K562 (cell line): ENCODE results near the gene ZNF439. TPM values are rescaled to one million over a fixed set of nuclear protein-coding genes. Genes with fewer than 3 reads are reported as not detected.

Experiments used
- CREB5 ChIP-seq: fragments of 250-450 bp; sonication (Bioruptor Pico); IDR thresholded peaks from 2 replicates; pipeline ENCODE4 v1.5.0; 2020; ENCODE audit warnings: mild to moderate bottlenecking
- CREM ChIP-seq: IDR thresholded peaks from 2 replicates; pipeline ENCODE4 v1.6.1; 2014; ENCODE audit warnings: antibody characterized with exemption, low read depth
- DIDO1 ChIP-seq: fragments of 450-650 bp; IDR thresholded peaks from 2 replicates; pipeline ENCODE4 v1.6.1; 2016; ENCODE audit warnings: low read depth, missing biosample characterization, missing genetic modification characterization
- HMGN3 ChIP-seq: IDR thresholded peaks from 2 replicates; pipeline ENCODE4 v1.6.1; 2011; ENCODE audit warnings: borderline replicate concordance, low read depth, mild to moderate bottlenecking, mixed read lengths, low read length; ENCODE audit not compliant: insufficient read length; ENCODE audit errors: extremely low read depth
- HNRNPLL ChIP-seq: fragments of 200-400 bp; formaldehyde crosslinking; IDR thresholded peaks from 2 replicates; pipeline ENCODE4 v1.6.1; 2017; ENCODE audit warnings: low read length, low read depth, mild to moderate bottlenecking; ENCODE audit not compliant: poor library complexity, severe bottlenecking
- HNRNPUL1 ChIP-seq: fragments of 200-400 bp; formaldehyde crosslinking; IDR thresholded peaks from 2 replicates; pipeline ENCODE4 v1.6.1; 2017; ENCODE audit warnings: low read length
- KAT2B ChIP-seq: IDR thresholded peaks from one replicate; pipeline ENCODE4 v1.6.1; 2012; ENCODE audit warnings: low read depth, mild to moderate bottlenecking, control low read depth, inconsistent platforms, low read length, moderate library complexity
- LARP7 ChIP-seq: fragments of 450-650 bp; IDR thresholded peaks from 2 replicates; pipeline ENCODE4 v1.6.1; 2016
- MAFK ChIP-seq: IDR thresholded peaks from 2 replicates; pipeline ENCODE4 v1.6.1; 2011; ENCODE audit warnings: low read length, improper control_type of control experiment
- MEF2A ChIP-seq: IDR thresholded peaks from 2 replicates; pipeline ENCODE4 v1.6.1; 2011; ENCODE audit warnings: low read depth, mild to moderate bottlenecking, low read length, moderate library complexity; ENCODE audit not compliant: control insufficient read depth
- MLLT1 ChIP-seq, 2 experiments: fragments of 450-650 bp; IDR thresholded peaks; 2 replicates each; pipeline ENCODE4 v1.6.1; 2016
- MXI1 ChIP-seq: IDR thresholded peaks from 2 replicates; pipeline ENCODE4 v1.6.1; 2011; ENCODE audit warnings: low read depth, mild to moderate bottlenecking, improper control_type of control experiment, low read length
- NFRKB ChIP-seq: fragments of 450-650 bp; IDR thresholded peaks from 2 replicates; pipeline ENCODE4 v1.6.1; 2016; ENCODE audit warnings: low read depth
- OTX1 ChIP-seq: fragments of 450-650 bp; formaldehyde crosslinking; IDR thresholded peaks from 2 replicates; pipeline ENCODE4 v1.4.0; 2022; ENCODE audit warnings: mild to moderate bottlenecking
- PATZ1 ChIP-seq: fragments of 250-450 bp; sonication (Bioruptor Pico); IDR thresholded peaks from 2 replicates; pipeline ENCODE4 v1.5.0; 2020; ENCODE audit warnings: mild to moderate bottlenecking, borderline replicate concordance
- PCBP2 ChIP-seq: fragments of 200-400 bp; formaldehyde crosslinking; IDR thresholded peaks from 2 replicates; pipeline ENCODE4 v1.6.1; 2018; ENCODE audit warnings: low read length, low read depth, mild to moderate bottlenecking, moderate library complexity; ENCODE audit not compliant: poor library complexity, severe bottlenecking
- SETDB1 ChIP-seq: IDR thresholded peaks from one replicate; pipeline ENCODE4 v1.6.1; 2012; ENCODE audit warnings: low read length, control low read depth, inconsistent platforms
- SP1 ChIP-seq: sonication (generic); formaldehyde crosslinking; IDR thresholded peaks from 2 replicates; pipeline ENCODE4 v1.8.1; 2022; ENCODE audit warnings: mild to moderate bottlenecking, missing genetic modification reagents
- ZFX ChIP-seq: sonication (generic); formaldehyde crosslinking; IDR thresholded peaks from 2 replicates; pipeline ENCODE4 v1.8.0; 2022; ENCODE audit warnings: mild to moderate bottlenecking, missing genetic modification reagents, moderate library complexity
- ZNF436 ChIP-seq: fragments of 250-450, 450-650 bp; sonication (Bioruptor Pico); formaldehyde crosslinking; IDR thresholded peaks from 2 replicates; pipeline ENCODE4 v1.7.0; 2020; ENCODE audit warnings: mild to moderate bottlenecking
- ZNF444 ChIP-seq: fragments of 250-450 bp; sonication (Bioruptor Pico); IDR thresholded peaks from 2 replicates; pipeline ENCODE4 v1.4.0; 2020; ENCODE audit warnings: mild to moderate bottlenecking, moderate library complexity
- ZNF583 ChIP-seq: fragments of 250-450 bp; sonication (Bioruptor Pico); IDR thresholded peaks from 2 replicates; pipeline ENCODE4 v1.4.0; 2020
- ZNF699 ChIP-seq: fragments of 250-450 bp; sonication (Bioruptor Pico); IDR thresholded peaks from 2 replicates; pipeline ENCODE4 v1.8.0; 2021; ENCODE audit warnings: mild to moderate bottlenecking, moderate library complexity; ENCODE audit not compliant: insufficient replicate concordance
- polyA plus RNA-seq, 8 experiments: library from polyadenylated mRNA; depleted of rRNA in 4 of 8; stranded (reverse) in 5 of 8; unstranded in 3 of 8; fragments of >200 nt; fragmentation: Nextera tagmentation in 2 of 8; fragmentation: Illumina TruSeq in 1 of 8; extraction: Ambion mirVana in 2 of 8; extraction: Trizol in 1 of 8; gene quantifications; 2 replicates each; pipeline versions ENCODE4 v1.2.1 to v1.2.3, GENCODE V29; 2011 to 2014; ENCODE audit warnings: inconsistent platforms in 1 of 8, missing spikeins in 1 of 8
- total RNA-seq, 7 experiments: library from RNA; depleted of rRNA in 6 of 7; stranded (reverse); fragments of >200 nt in 6 of 7; fragmentation: Illumina TruSeq in 2 of 7; extraction: Trizol in 2 of 7; gene quantifications; 2 replicates each; pipeline versions ENCODE4 v1.2.1 to v1.2.3, GENCODE V29; 2011 to 2021; ENCODE audit warnings: low replicate concordance in 1 of 7
- TF ChIP-seq, protein P1 (sequence below): fragments of 450-650 bp; IDR thresholded peaks from 2 replicates; pipeline ENCODE4 v1.6.1; 2016

Gene ZNF439
- total and polyA plus RNA-seq, 9 of the 15 experiments (the other 6 are each of a cell fraction or from before 2014, with no cell fraction given), result 0.04 to 0.18 (median 0.10) TPM; not detected in 3

- TF ChIP-seq PATZ1 (CRISPR knock-in tag), result no peak
- no peak for TF ChIP-seq MXI1
- no peak for TF ChIP-seq KAT2B
- no peak for TF ChIP-seq ZNF699 (CRISPR knock-in tag)
- TF ChIP-seq ZNF436, result 0 out of 2 replicates have a peak, but pooled peaks have one; percentile 12
- no peak for TF ChIP-seq MEF2A
- TF ChIP-seq NFRKB, result 0 out of 2 replicates have a peak, but pooled peaks have one; percentile 38
- peak; percentile 76 for TF ChIP-seq CREM
- TF ChIP-seq DIDO1 (tag), result no peak
- 0 out of 2 replicates have a peak, but pooled peaks have one; percentile 33 for TF ChIP-seq ZNF583 (CRISPR knock-in tag)
- peak; percentile 38 for TF ChIP-seq HMGN3
- 0 out of 2 replicates have a peak, but pooled peaks have one; percentile 0 for TF ChIP-seq MAFK
- peak; percentile 84 for TF ChIP-seq ZFX (CRISPR knock-in tag)
- TF ChIP-seq SETDB1, result no peak
- peak; percentile 96 for TF ChIP-seq SP1
- TF ChIP-seq HNRNPUL1, result no peak
- TF ChIP-seq ZNF444 (CRISPR knock-in tag), result no peak
- TF ChIP-seq CREB5 (CRISPR knock-in tag), result no peak
- no peak for TF ChIP-seq LARP7
- no peak for TF ChIP-seq PCBP2
- peak; percentile 98 for TF ChIP-seq HNRNPLL
- TF ChIP-seq MLLT1 (IDR thresholded peaks at IDR 0.05), result peak in 1 of 2 experiments; percentile 67; a peak in 2 of 4 replicates
- TF ChIP-seq, protein P1, sequence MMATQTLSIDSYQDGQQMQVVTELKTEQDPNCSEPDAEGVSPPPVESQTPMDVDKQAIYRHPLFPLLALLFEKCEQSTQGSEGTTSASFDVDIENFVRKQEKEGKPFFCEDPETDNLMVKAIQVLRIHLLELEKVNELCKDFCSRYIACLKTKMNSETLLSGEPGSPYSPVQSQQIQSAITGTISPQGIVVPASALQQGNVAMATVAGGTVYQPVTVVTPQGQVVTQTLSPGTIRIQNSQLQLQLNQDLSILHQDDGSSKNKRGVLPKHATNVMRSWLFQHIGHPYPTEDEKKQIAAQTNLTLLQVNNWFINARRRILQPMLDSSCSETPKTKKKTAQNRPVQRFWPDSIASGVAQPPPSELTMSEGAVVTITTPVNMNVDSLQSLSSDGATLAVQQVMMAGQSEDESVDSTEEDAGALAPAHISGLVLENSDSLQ, result peak; percentile 99
- TF ChIP-seq OTX1 (CRISPR knock-in tag), result peak; percentile 63; the same call in 1 of the 2 replicates
Measured at GRCh38 chr19:11814029-11814699, 34.4 kb upstream of the ZNF439 start, which contains the start of gene ZNF440 (continued).
